ENCODE measurements around the gene MICU2. TPM values are rescaled to one million over a fixed set of nuclear protein-coding genes. Genes with fewer than 3 reads are reported as not detected.
A peak's percentile ranks its signal among the peaks of the same experiment; 100 is the strongest.

Gene MICU2
- total RNA-seq, 1 donor from 2014 or later: 35.7 TPM

- peaks cover 16% of the 10 kb centered on the region for H3K4me1 Mint-ChIP-seq (ENCODE audit: unreplicated experiment)
- peaks cover 12% of the 10 kb centered on the region for H3K9me3 Mint-ChIP-seq
- H3K36me3 Mint-ChIP-seq: peaks cover 20% of the 10 kb centered on the region
- H3K27me3 Mint-ChIP-seq: no peaks in the 10 kb centered on the region
- H3K27ac Mint-ChIP-seq: peak within 1 kb of the TSS; percentile 92
- no peak for TF ChIP-seq CTCF (conservative IDR thresholded peaks at IDR 0.05)
- peak; percentile 94 for DNase-seq (ENCODE audit: extremely low spot score, unreplicated experiment)
- H3K4me3 Mint-ChIP-seq: peak within 1 kb of the TSS; percentile 97
Observed at GRCh38 chr13:21458813-21459701, 144.9 kb downstream of the MICU2 start, which contains the start of gene ZDHHC20. TSS of gene ZDHHC20 (minus strand) at chr13:21459303. CDS start at chr13:21459171, 132 bp downstream.

- Mint-ChIP-seq H3K27me3 (no peaks in the 10 kb centered on the region), H3K36me3 (peaks cover 21% of the 10 kb centered on the region)
Observed at GRCh38 chr13:21458451-21458812, 145.5 kb downstream of the MICU2 start.

GRCh38 chr13:21453387-21454081 is 150.4 kb downstream of the MICU2 start:
- Mint-ChIP-seq H3K27me3 (no peaks in the 10 kb centered on the region), H3K36me3 (peaks cover 33% of the 10 kb centered on the region), H3K27ac (peak overlapping the region; percentile 61), H3K9me3 (peaks cover 6% of the 10 kb centered on the region), H3K4me1 (ENCODE audit: unreplicated experiment) (peaks cover 16% of the 10 kb centered on the region), H3K4me3 (peak overlapping the region; percentile 45)
- no peak for TF ChIP-seq CTCF (conservative IDR thresholded peaks at IDR 0.05)
- DNase-seq (ENCODE audit: extremely low spot score, unreplicated experiment): no peak

More at GRCh38 chr13:21458451-21458812, 145.5 kb downstream of the MICU2 start:
- Mint-ChIP-seq H3K4me1 (ENCODE audit: unreplicated experiment) (peaks cover 16% of the 10 kb centered on the region), H3K4me3 (peak overlapping the region; percentile 97), H3K27ac (peak overlapping the region; percentile 92), H3K9me3 (peaks cover 12% of the 10 kb centered on the region)
- TF ChIP-seq CTCF (conservative IDR thresholded peaks at IDR 0.05): no peak
- no peak for DNase-seq (ENCODE audit: extremely low spot score, unreplicated experiment)

GRCh38 chr13:21450936-21451335 is 153.0 kb downstream of the MICU2 start:
- H3K27me3 Mint-ChIP-seq: no peaks in the 10 kb centered on the region
- H3K4me3 Mint-ChIP-seq: no peak overlapping the region
- no peak for TF ChIP-seq CTCF (conservative IDR thresholded peaks at IDR 0.05)
- peaks cover 37% of the 10 kb centered on the region for H3K36me3 Mint-ChIP-seq
- peaks cover 6% of the 10 kb centered on the region for H3K4me1 Mint-ChIP-seq (ENCODE audit: unreplicated experiment)
- peaks cover 11% of the 10 kb centered on the region for H3K9me3 Mint-ChIP-seq
- no peak for DNase-seq (ENCODE audit: extremely low spot score, unreplicated experiment)
- H3K27ac Mint-ChIP-seq: no peak overlapping the region

GRCh38 chr13:21446656-21447055 is 157.3 kb downstream of the MICU2 start:
- Mint-ChIP-seq H3K9me3 (peaks cover 6% of the 10 kb centered on the region), H3K27me3 (no peaks in the 10 kb centered on the region), H3K4me1 (ENCODE audit: unreplicated experiment) (peaks cover 6% of the 10 kb centered on the region), H3K4me3 (no peak overlapping the region), H3K27ac (no peak overlapping the region), H3K36me3 (peaks cover 36% of the 10 kb centered on the region)
- TF ChIP-seq CTCF (conservative IDR thresholded peaks at IDR 0.05): no peak
- DNase-seq (ENCODE audit: extremely low spot score, unreplicated experiment): no peak

Data from type B pancreatic cell (in vitro differentiated cells).